GM20000 (cell line): ENCODE measurements around the gene TBCC.

ENCODE experiments used
- DNase-seq: peaks from one replicate; pipeline ENCODE4 v3.0.0; 2012; ENCODE audit warnings: low spot score
- CTCF ChIP-seq: IDR thresholded peaks from 2 replicates; pipeline ENCODE4 v1.5.1; 2012; ENCODE audit warnings: mild to moderate bottlenecking, control low read depth; ENCODE audit errors: extremely low read depth, missing control alignments

The TBCC gene

GRCh38 chr6:42754759-42755158 lies 8.9 kb upstream of the TBCC start:
- TF ChIP-seq CTCF = no peak
- DNase-seq = no peak

- DNase-seq = no peak
- TF ChIP-seq CTCF = no peak
Observed at GRCh38 chr6:42751055-42751454, 5.2 kb upstream of the TBCC start.

- DNase-seq = no peak
- TF ChIP-seq CTCF = no peak
Observed at GRCh38 chr6:42748203-42748898, 2.4 kb upstream of the TBCC start.

GRCh38 chr6:42746463-42747391 lies 824 bp upstream of the TBCC start:
- DNase-seq = peak; percentile 90
- TF ChIP-seq CTCF = no peak

GRCh38 chr6:42745083-42745639 lies 742 bp downstream of the TBCC start:
- peak; percentile 16 for DNase-seq
- TF ChIP-seq CTCF = no peak

GRCh38 chr6:42744351-42744893 lies 1.5 kb downstream of the TBCC start:
- TF ChIP-seq CTCF = no peak
- no peak for DNase-seq
